Panc1 (cell line): ENCODE data around the gene MYH7B. TPM values are rescaled to one million over a fixed set of nuclear protein-coding genes. Genes with fewer than 3 reads are reported as not detected.

Experiments used
- ATAC-seq: fragments of 200-7000 bp; cut with Tn5 transposase; 2 replicates; pipeline ENCODE4 v1.9.1; 2020; ENCODE audit warnings: mild to moderate bottlenecking, moderate library complexity
- BruUV-seq: library from RNA; stranded (reverse); fragments of 400-500 nt; replicated peaks from 2 replicates; lab custom pipeline; 2021; lab: Mats Ljungman, UMichigan
- CTCF ChIA-PET: fragments of 300-600 bp; sonication (Branson Sonifier 250); formaldehyde crosslinking; loops from one replicate; lab custom pipeline; 2022; ENCODE audit warnings: antibody characterized with exemption; lab: Charles Lee
- POLR2A ChIA-PET: fragments of 300-600 bp; sonication (Branson Sonifier 250); formaldehyde crosslinking; loops from one replicate; lab custom pipeline; 2022; ENCODE audit warnings: antibody characterized with exemption; lab: Charles Lee
- DNase-seq: peaks from one replicate; pipeline ENCODE4 v3.0.0-alpha.2; 2010; ENCODE audit warnings: low read depth, low spot score
- H3K27ac ChIP-seq: 2 replicates; pipeline ENCODE4 v1.5.1; 2011; ENCODE audit warnings: mild to moderate bottlenecking, low read length, inconsistent platforms
- H3K27me3 ChIP-seq: fragments of 200-500 bp; sonication (Bioruptor generic); 2 replicates; pipeline ENCODE4 v1.6.0; 2014; ENCODE audit warnings: low read length, inconsistent platforms; ENCODE audit not compliant: control insufficient read depth, insufficient read depth
- H3K36me3 ChIP-seq: fragments of 200-500 bp; sonication (Bioruptor generic); 2 replicates; pipeline ENCODE4 v1.5.1; 2014; ENCODE audit warnings: inconsistent platforms, mild to moderate bottlenecking, low read length, moderate library complexity; ENCODE audit not compliant: control insufficient read depth, insufficient read depth
- H3K4me1 ChIP-seq: 2 replicates; pipeline ENCODE4 v1.5.1; 2011; ENCODE audit warnings: inconsistent platforms, mild to moderate bottlenecking, low read length, moderate library complexity; ENCODE audit not compliant: control insufficient read depth, insufficient read depth
- H3K4me3 ChIP-seq, 2 experiments: 2 replicates each; pipeline ENCODE4 v1.5.1; 2011 to 2012; ENCODE audit warnings: low read depth in 2 of 2, low read length in 2 of 2, mild to moderate bottlenecking in 2 of 2, inconsistent platforms in 1 of 2, moderate library complexity in 1 of 2
- H3K9me3 ChIP-seq: fragments of 200-500 bp; sonication (Bioruptor generic); 2 replicates; pipeline ENCODE4 v1.5.1; 2014; ENCODE audit warnings: low read depth, mild to moderate bottlenecking, inconsistent platforms, low read length, moderate library complexity; ENCODE audit not compliant: control insufficient read depth, insufficient read depth
- CTCF ChIP-seq: fragments of 450-650 bp; IDR thresholded peaks from 2 replicates; pipeline ENCODE4 v1.5.1; 2017; ENCODE audit warnings: mild to moderate bottlenecking
- POLR2AphosphoS5 ChIP-seq: IDR thresholded peaks from 2 replicates; pipeline ENCODE4 v1.6.1; 2012; ENCODE audit warnings: mild to moderate bottlenecking, low read depth, low read length, moderate library complexity
- REST ChIP-seq, 2 experiments: IDR thresholded peaks; 2 replicates each; pipeline ENCODE4 v1.6.1; 2011 to 2012; ENCODE audit warnings: low read depth in 2 of 2, control low read depth in 1 of 2, low read length in 1 of 2, mild to moderate bottlenecking in 1 of 2, moderate library complexity in 1 of 2; ENCODE audit not compliant: insufficient read depth in 1 of 2
- SIN3A ChIP-seq: IDR thresholded peaks from 2 replicates; pipeline ENCODE4 v1.6.1; 2012; ENCODE audit warnings: low read depth, mild to moderate bottlenecking, low read length, moderate library complexity, borderline replicate concordance; ENCODE audit not compliant: insufficient read depth
- TCF7L2 ChIP-seq: IDR thresholded peaks from 2 replicates; pipeline ENCODE4 v1.6.1; 2011; ENCODE audit warnings: mild to moderate bottlenecking, low read depth, low read length, inconsistent platforms
- in situ Hi-C: cut with HindIII; loops from 2 replicates; pipeline ENCODE4 v1.10.0; 2016; ENCODE audit warnings: low sequenced_read_pairs, low pct_unique_long_range_greater_than_20kb
- intact Hi-C: fragments of 100-400 bp; cut with micrococcal nuclease; formaldehyde crosslinking; loops from one replicate; pipeline ENCODE4 v1.10.0; 2022; ENCODE audit not compliant: unreplicated experiment
- total RNA-seq: library from RNA; stranded (reverse); gene quantifications from one replicate; pipeline ENCODE4 v1.2.1, GENCODE V29; 2021; ENCODE audit not compliant: unreplicated experiment

MYH7B gene
- total RNA-seq, 1 experiment from 2014 or later, result 0.59 TPM

- no TSS peak for BruUV-seq
- no peak for DNase-seq
- ATAC-seq, result no peak
- no peak overlapping the region for H3K27ac ChIP-seq
- no peaks in the 10 kb centered on the region for H3K36me3 ChIP-seq
- TF ChIP-seq POLR2AphosphoS5 (no peak), SIN3A (no peak)
- in situ Hi-C loops (no loop called here), intact Hi-C loops (no loop called here)
- ChIA-PET CTCF (interaction anchor here (1.2 kb wide), 1 partner anchor 83 kb away, joined by 3 read pairs; no protein-coding TSS in a partner anchor), POLR2A (no interaction called here)
- no peaks in the 10 kb centered on the region for H3K27me3 ChIP-seq
- no peaks in the 10 kb centered on the region for H3K9me3 ChIP-seq
- H3K4me1 ChIP-seq, result peaks cover 11% of the 10 kb centered on the region
- no peak overlapping the region for H3K4me3 ChIP-seq
Measured at GRCh38 chr20:34956751-34957472, 1.2 kb downstream of the MYH7B start.

- TF ChIP-seq TCF7L2, result no peak
- TF ChIP-seq REST (IDR thresholded peaks at IDR 0.05; ENCODE audit: insufficient read depth in 1 of 2, low read depth in 2 of 2, low read length in 1 of 2), result no peak
- no peak for TF ChIP-seq POLR2AphosphoS5
- TF ChIP-seq SIN3A, result no peak
- no peak for TF ChIP-seq CTCF
- ChIA-PET POLR2A (no interaction called here), CTCF (no interaction called here)
- Histone ChIP-seq H3K4me3 (no peak overlapping the region), H3K4me1 (no peaks in the 10 kb centered on the region), H3K9me3 (no peaks in the 10 kb centered on the region), H3K27ac (no peak overlapping the region), H3K27me3 (no peaks in the 10 kb centered on the region), H3K36me3 (no peaks in the 10 kb centered on the region)
- DNase-seq, result no peak
- intact Hi-C loops (no loop called here), in situ Hi-C loops (no loop called here)
- BruUV-seq, result no TSS peak
- ATAC-seq, result no peak
Measured at GRCh38 chr20:34964486-34964885, 8.8 kb downstream of the MYH7B start.

- Histone ChIP-seq H3K4me1 (no peaks in the 10 kb centered on the region), H3K9me3 (no peaks in the 10 kb centered on the region), H3K27ac (no peak overlapping the region), H3K4me3 (no peak overlapping the region), H3K27me3 (no peaks in the 10 kb centered on the region), H3K36me3 (no peaks in the 10 kb centered on the region)
- intact Hi-C loops, result no loop called here
- ChIA-PET CTCF (no interaction called here), POLR2A (no interaction called here)
- TF ChIP-seq CTCF (no peak), POLR2AphosphoS5 (no peak), REST (IDR thresholded peaks at IDR 0.05; ENCODE audit: insufficient read depth in 1 of 2, low read depth in 2 of 2, low read length in 1 of 2) (no peak), TCF7L2 (no peak), SIN3A (no peak)
- ATAC-seq, result no peak
- in situ Hi-C loops, result no loop called here
- no peak for DNase-seq
- no TSS peak for BruUV-seq
Measured at GRCh38 chr20:34965051-34965450, 9.4 kb downstream of the MYH7B start.
